SK-N-SH (cell line): Measurements from ENCODE around the gene ARHGAP15. TPM values are rescaled to one million over a fixed set of nuclear protein-coding genes. Genes with fewer than 3 reads are reported as not detected.

Source experiments
- CTCF ChIA-PET: fragments of 300-600, 350-600 bp; formaldehyde crosslinking; extraction: SDS; loops from one replicate; lab custom pipeline; 2021; lab: Yijun Ruan, JAX
- POLR2A ChIA-PET: fragments of 350-600 bp; sonication (Branson Sonifier 250); formaldehyde crosslinking; extraction: SDS; loops from one replicate; lab custom pipeline; 2020; ENCODE audit warnings: antibody characterized with exemption, inconsistent platforms; lab: Yijun Ruan, JAX
- DNase-seq: peaks from one replicate; pipeline ENCODE4 v3.0.0; 2012
- H2AFZ ChIP-seq: fragments of 200-600 bp; sonication (generic); 2 replicates; pipeline ENCODE4 v1.8.1; 2016; ENCODE audit warnings: antibody characterized with exemption, mild to moderate bottlenecking, low read depth
- H3F3A ChIP-seq: fragments of 200-600 bp; sonication (generic); replicated peaks from 2 replicates; pipeline ENCODE3; 2016; ENCODE audit warnings: antibody characterized with exemption, mild to moderate bottlenecking; ENCODE audit not compliant: insufficient read depth
- H3K27ac ChIP-seq, 2 experiments: fragments of 200-500 bp in 1 of 2; fragments of 200-600 bp in 1 of 2; sonication (Bioruptor generic) in 1 of 2; sonication (generic), shearing (Covaris generic) in 1 of 2; 2 replicates each; pipeline versions ENCODE4 v1.5.1 to v1.6.1; 2014 to 2016; ENCODE audit warnings: low read depth in 2 of 2, inconsistent platforms in 1 of 2, low read length in 1 of 2, mild to moderate bottlenecking in 1 of 2, mixed read lengths in 1 of 2
- H3K27me3 ChIP-seq: fragments of 200-600 bp; sonication (generic), shearing (Covaris generic); 2 replicates; pipeline ENCODE4 v1.6.1; 2016; ENCODE audit warnings: mixed run types; ENCODE audit not compliant: insufficient read depth
- H3K36me3 ChIP-seq, 2 experiments: fragments of 200-500 bp in 1 of 2; fragments of 200-600 bp in 1 of 2; sonication (Bioruptor generic) in 1 of 2; sonication (generic) in 1 of 2; replicated peaks in 1 of 2; 2 replicates each; pipeline versions ENCODE3 to v1.5.1; 2014 to 2016; ENCODE audit warnings: low read length in 1 of 2, mild to moderate bottlenecking in 1 of 2; ENCODE audit not compliant: insufficient read depth in 2 of 2, control insufficient read depth in 1 of 2
- H3K4me1 ChIP-seq, 2 experiments: fragments of 200-500 bp in 1 of 2; fragments of 200-600 bp in 1 of 2; sonication (Bioruptor generic) in 1 of 2; sonication (generic), shearing (Covaris generic) in 1 of 2; 2 replicates each; pipeline versions ENCODE4 v1.5.1 to v1.6.1; 2014 to 2016; ENCODE audit warnings: low read depth in 1 of 2, low read length in 1 of 2, mixed run types in 1 of 2; ENCODE audit not compliant: insufficient read depth in 2 of 2, control insufficient read depth in 1 of 2
- H3K4me2 ChIP-seq: fragments of 200-600 bp; sonication (generic), shearing (Covaris generic); 2 replicates; pipeline ENCODE4 v1.6.1; 2017; ENCODE audit warnings: mixed run types
- H3K4me3 ChIP-seq, 2 experiments: fragments of 200-500 bp in 1 of 2; fragments of 200-600 bp in 1 of 2; sonication (Bioruptor generic) in 1 of 2; sonication (generic), shearing (Covaris generic) in 1 of 2; 2 replicates each; pipeline versions ENCODE4 v1.5.1 to v1.8.1; 2014 to 2016; ENCODE audit warnings: low read depth in 2 of 2, inconsistent platforms in 1 of 2, low read length in 1 of 2, mild to moderate bottlenecking in 1 of 2, mixed read lengths in 1 of 2, moderate library complexity in 1 of 2
- H3K79me2 ChIP-seq: fragments of 200-600 bp; sonication (generic); 2 replicates; pipeline ENCODE4 v1.8.1; 2017; ENCODE audit warnings: mild to moderate bottlenecking; ENCODE audit not compliant: insufficient read depth
- H3K9ac ChIP-seq: fragments of 200-600 bp; sonication (generic); 2 replicates; pipeline ENCODE4 v1.6.1; 2017; ENCODE audit warnings: mixed run types
- H3K9me2 ChIP-seq: fragments of 200-600 bp; sonication (generic); 2 replicates; pipeline ENCODE4 v1.6.1; 2017; ENCODE audit warnings: mixed run types
- H3K9me3 ChIP-seq: fragments of 200-600 bp; sonication (generic); 2 replicates; pipeline ENCODE4 v1.6.1; 2017; ENCODE audit warnings: mixed run types, mild to moderate bottlenecking, moderate library complexity
- H4K20me1 ChIP-seq: fragments of 200-600 bp; sonication (generic); 2 replicates; pipeline ENCODE4 v1.6.1; 2017; ENCODE audit warnings: mild to moderate bottlenecking, mixed run types; ENCODE audit not compliant: insufficient read depth
- ELF1 ChIP-seq: IDR thresholded peaks from 2 replicates; pipeline ENCODE4 v1.4.0; 2012
- FOSL2 ChIP-seq: IDR thresholded peaks from 2 replicates; pipeline ENCODE4 v1.4.0; 2012; ENCODE audit warnings: low read depth, mild to moderate bottlenecking, moderate library complexity, borderline replicate concordance
- GABPA ChIP-seq: IDR thresholded peaks from 2 replicates; pipeline ENCODE4 v1.4.0; 2012; ENCODE audit warnings: low read depth, mild to moderate bottlenecking
- MEF2A ChIP-seq: IDR thresholded peaks from 2 replicates; pipeline ENCODE4 v1.4.0; 2012; ENCODE audit warnings: low read depth, borderline replicate concordance
- NRF1 ChIP-seq: IDR thresholded peaks from 2 replicates; pipeline ENCODE4 v1.6.1; 2012; ENCODE audit warnings: low read depth, mild to moderate bottlenecking, low read length
- RFX5 ChIP-seq: IDR thresholded peaks from 2 replicates; pipeline ENCODE4 v1.6.1; 2012; ENCODE audit warnings: mild to moderate bottlenecking, improper control_type of control experiment, low read length
- RXRA ChIP-seq: IDR thresholded peaks from 2 replicates; pipeline ENCODE4 v1.4.0; 2012; ENCODE audit warnings: low read depth, mild to moderate bottlenecking, borderline replicate concordance
- SIN3A ChIP-seq: IDR thresholded peaks from 2 replicates; pipeline ENCODE4 v1.6.1; 2012; ENCODE audit warnings: low read depth, mild to moderate bottlenecking, low read length, moderate library complexity, borderline replicate concordance
- SMC3 ChIP-seq: IDR thresholded peaks from 2 replicates; pipeline ENCODE4 v1.6.1; 2012; ENCODE audit warnings: low read depth, low read length, improper control_type of control experiment
- WGBS: methylation state at CpG from one replicate; pipeline ENCODE4 v1.1.6; 2017; ENCODE audit warnings: low lambda C conversion rate; 5-methylcytosine and 5-hydroxymethylcytosine counted together
- polyA plus RNA-seq, 3 experiments: library from polyadenylated mRNA; depleted of rRNA; stranded (reverse); fragments of >200 nt; gene quantifications; 2 replicates each; pipeline ENCODE4 v1.2.3, GENCODE V29; 2012
- TF ChIP-seq, protein P1 (sequence below): fragments of 150-350 bp; IDR thresholded peaks from 2 replicates; pipeline ENCODE4 v1.6.1; 2017; ENCODE audit warnings: antibody characterized with exemption, low read length, low read depth, borderline replicate concordance
- TF ChIP-seq, protein P2 (sequence below): IDR thresholded peaks from 2 replicates; pipeline ENCODE4 v1.4.0; 2012; ENCODE audit warnings: low read depth, borderline replicate concordance
- TF ChIP-seq, protein P3 (sequence below): IDR thresholded peaks from 2 replicates; pipeline ENCODE4 v1.4.0; 2012; ENCODE audit warnings: low read depth, borderline replicate concordance
- TF ChIP-seq, protein P4 (sequence below): fragments of 150-350 bp; IDR thresholded peaks from 2 replicates; pipeline ENCODE4 v1.6.1; 2016; ENCODE audit warnings: mild to moderate bottlenecking, low read depth, low read length
- TF ChIP-seq, protein P5 (sequence below): IDR thresholded peaks from 2 replicates; pipeline ENCODE4; 2012

Gene ARHGAP15
- polyA plus RNA-seq, 1 of the 3 experiments (the other 2 are of a cell fraction) = not detected

DNA sequence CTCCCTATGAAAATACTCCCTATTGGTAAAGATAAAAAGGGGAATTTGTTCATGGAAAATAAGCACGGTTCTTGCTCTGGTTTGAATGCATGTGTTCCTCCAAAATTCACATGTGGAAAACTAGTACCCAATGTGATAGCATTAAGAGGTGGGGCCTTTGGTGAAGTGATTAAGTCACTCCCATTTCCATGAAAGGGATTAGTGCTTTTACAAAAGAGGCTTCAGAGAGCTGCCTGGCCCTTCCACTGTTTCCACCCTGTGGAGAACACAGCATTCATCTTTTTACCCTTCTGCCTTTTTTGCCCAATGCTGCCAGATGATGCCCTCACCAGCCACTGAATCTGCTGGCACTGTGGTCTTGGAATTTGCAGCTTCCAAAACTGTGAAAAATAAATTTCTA, 666.8 kb downstream of the ARHGAP15 start:
- no peaks in the 10 kb centered on the region for H3K27me3 ChIP-seq
- H4K20me1 ChIP-seq = no peaks in the 10 kb centered on the region
- WGBS = 33% methylated on average over 1 of the region's 1 CpG
- no peaks in the 10 kb centered on the region for H3K79me2 ChIP-seq
- no peaks in the 10 kb centered on the region for H3K4me1 ChIP-seq
- H3K9me3 ChIP-seq = no peaks in the 10 kb centered on the region
- ChIA-PET CTCF (interaction anchor here (1.1 kb wide), 1 partner anchor 13 kb away, joined by 3 read pairs; no protein-coding TSS in a partner anchor), POLR2A (no interaction called here)
- H3K36me3 ChIP-seq = no peaks in the 10 kb centered on the region
- no peak for DNase-seq
- H3F3A ChIP-seq = no peaks in the 10 kb centered on the region
- no peak overlapping the region for H3K9ac ChIP-seq
- no peak overlapping the region for H3K4me3 ChIP-seq
- TF ChIP-seq, protein P1, sequence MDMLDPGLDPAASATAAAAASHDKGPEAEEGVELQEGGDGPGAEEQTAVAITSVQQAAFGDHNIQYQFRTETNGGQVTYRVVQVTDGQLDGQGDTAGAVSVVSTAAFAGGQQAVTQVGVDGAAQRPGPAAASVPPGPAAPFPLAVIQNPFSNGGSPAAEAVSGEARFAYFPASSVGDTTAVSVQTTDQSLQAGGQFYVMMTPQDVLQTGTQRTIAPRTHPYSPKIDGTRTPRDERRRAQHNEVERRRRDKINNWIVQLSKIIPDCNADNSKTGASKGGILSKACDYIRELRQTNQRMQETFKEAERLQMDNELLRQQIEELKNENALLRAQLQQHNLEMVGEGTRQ = no peak
- TF ChIP-seq GABPA = no peak
- TF ChIP-seq, protein P2, sequence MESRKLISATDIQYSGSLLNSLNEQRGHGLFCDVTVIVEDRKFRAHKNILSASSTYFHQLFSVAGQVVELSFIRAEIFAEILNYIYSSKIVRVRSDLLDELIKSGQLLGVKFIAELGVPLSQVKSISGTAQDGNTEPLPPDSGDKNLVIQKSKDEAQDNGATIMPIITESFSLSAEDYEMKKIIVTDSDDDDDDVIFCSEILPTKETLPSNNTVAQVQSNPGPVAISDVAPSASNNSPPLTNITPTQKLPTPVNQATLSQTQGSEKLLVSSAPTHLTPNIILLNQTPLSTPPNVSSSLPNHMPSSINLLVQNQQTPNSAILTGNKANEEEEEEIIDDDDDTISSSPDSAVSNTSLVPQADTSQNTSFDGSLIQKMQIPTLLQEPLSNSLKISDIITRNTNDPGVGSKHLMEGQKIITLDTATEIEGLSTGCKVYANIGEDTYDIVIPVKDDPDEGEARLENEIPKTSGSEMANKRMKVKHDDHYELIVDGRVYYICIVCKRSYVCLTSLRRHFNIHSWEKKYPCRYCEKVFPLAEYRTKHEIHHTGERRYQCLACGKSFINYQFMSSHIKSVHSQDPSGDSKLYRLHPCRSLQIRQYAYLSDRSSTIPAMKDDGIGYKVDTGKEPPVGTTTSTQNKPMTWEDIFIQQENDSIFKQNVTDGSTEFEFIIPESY = no peak
- TF ChIP-seq RXRA = no peak
- TF ChIP-seq FOSL2 = no peak
- TF ChIP-seq MEF2A = no peak
- no peak for TF ChIP-seq SIN3A
- no peak for TF ChIP-seq ELF1
- TF ChIP-seq NRF1 = no peak
- TF ChIP-seq, protein P3, sequence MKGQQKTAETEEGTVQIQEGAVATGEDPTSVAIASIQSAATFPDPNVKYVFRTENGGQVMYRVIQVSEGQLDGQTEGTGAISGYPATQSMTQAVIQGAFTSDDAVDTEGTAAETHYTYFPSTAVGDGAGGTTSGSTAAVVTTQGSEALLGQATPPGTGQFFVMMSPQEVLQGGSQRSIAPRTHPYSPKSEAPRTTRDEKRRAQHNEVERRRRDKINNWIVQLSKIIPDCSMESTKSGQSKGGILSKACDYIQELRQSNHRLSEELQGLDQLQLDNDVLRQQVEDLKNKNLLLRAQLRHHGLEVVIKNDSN = no peak
- no peak for TF ChIP-seq SMC3
- TF ChIP-seq RFX5 = no peak
- TF ChIP-seq, protein P4, sequence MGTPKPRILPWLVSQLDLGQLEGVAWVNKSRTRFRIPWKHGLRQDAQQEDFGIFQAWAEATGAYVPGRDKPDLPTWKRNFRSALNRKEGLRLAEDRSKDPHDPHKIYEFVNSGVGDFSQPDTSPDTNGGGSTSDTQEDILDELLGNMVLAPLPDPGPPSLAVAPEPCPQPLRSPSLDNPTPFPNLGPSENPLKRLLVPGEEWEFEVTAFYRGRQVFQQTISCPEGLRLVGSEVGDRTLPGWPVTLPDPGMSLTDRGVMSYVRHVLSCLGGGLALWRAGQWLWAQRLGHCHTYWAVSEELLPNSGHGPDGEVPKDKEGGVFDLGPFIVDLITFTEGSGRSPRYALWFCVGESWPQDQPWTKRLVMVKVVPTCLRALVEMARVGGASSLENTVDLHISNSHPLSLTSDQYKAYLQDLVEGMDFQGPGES = no peak
- TF ChIP-seq, protein P5, sequence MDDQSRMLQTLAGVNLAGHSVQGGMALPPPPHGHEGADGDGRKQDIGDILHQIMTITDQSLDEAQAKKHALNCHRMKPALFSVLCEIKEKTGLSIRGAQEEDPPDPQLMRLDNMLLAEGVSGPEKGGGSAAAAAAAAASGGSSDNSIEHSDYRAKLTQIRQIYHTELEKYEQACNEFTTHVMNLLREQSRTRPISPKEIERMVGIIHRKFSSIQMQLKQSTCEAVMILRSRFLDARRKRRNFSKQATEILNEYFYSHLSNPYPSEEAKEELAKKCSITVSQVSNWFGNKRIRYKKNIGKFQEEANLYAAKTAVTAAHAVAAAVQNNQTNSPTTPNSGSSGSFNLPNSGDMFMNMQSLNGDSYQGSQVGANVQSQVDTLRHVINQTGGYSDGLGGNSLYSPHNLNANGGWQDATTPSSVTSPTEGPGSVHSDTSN = no peak
- no peak overlapping the region for H3K4me2 ChIP-seq
- H3K9me2 ChIP-seq = no peaks in the 10 kb centered on the region
- no peak overlapping the region for H2AFZ ChIP-seq
- H3K27ac ChIP-seq = no peak overlapping the region
